SK-N-SH (cell line): ENCODE data around the gene RGMA. TPM values are rescaled to one million over a fixed set of nuclear protein-coding genes. Genes with fewer than 3 reads are reported as not detected.

Source experiments
- CTCF ChIA-PET: fragments of 300-600, 350-600 bp; formaldehyde crosslinking; extraction: SDS; loops from one replicate; lab custom pipeline; 2021; lab: Yijun Ruan, JAX
- POLR2A ChIA-PET: fragments of 350-600 bp; sonication (Branson Sonifier 250); formaldehyde crosslinking; extraction: SDS; loops from one replicate; lab custom pipeline; 2020; ENCODE audit warnings: antibody characterized with exemption, inconsistent platforms; lab: Yijun Ruan, JAX
- DNase-seq: peaks from one replicate; pipeline ENCODE4 v3.0.0; 2012
- H2AFZ ChIP-seq: fragments of 200-600 bp; sonication (generic); 2 replicates; pipeline ENCODE4 v1.8.1; 2016; ENCODE audit warnings: antibody characterized with exemption, mild to moderate bottlenecking, low read depth
- H3F3A ChIP-seq: fragments of 200-600 bp; sonication (generic); replicated peaks from 2 replicates; pipeline ENCODE3; 2016; ENCODE audit warnings: antibody characterized with exemption, mild to moderate bottlenecking; ENCODE audit not compliant: insufficient read depth
- H3K27ac ChIP-seq, 2 experiments: fragments of 200-500 bp in 1 of 2; fragments of 200-600 bp in 1 of 2; sonication (Bioruptor generic) in 1 of 2; sonication (generic), shearing (Covaris generic) in 1 of 2; 2 replicates each; pipeline versions ENCODE4 v1.5.1 to v1.6.1; 2014 to 2016; ENCODE audit warnings: low read depth in 2 of 2, inconsistent platforms in 1 of 2, low read length in 1 of 2, mild to moderate bottlenecking in 1 of 2, mixed read lengths in 1 of 2
- H3K27me3 ChIP-seq: fragments of 200-600 bp; sonication (generic), shearing (Covaris generic); 2 replicates; pipeline ENCODE4 v1.6.1; 2016; ENCODE audit warnings: mixed run types; ENCODE audit not compliant: insufficient read depth
- H3K36me3 ChIP-seq, 2 experiments: fragments of 200-500 bp in 1 of 2; fragments of 200-600 bp in 1 of 2; sonication (Bioruptor generic) in 1 of 2; sonication (generic) in 1 of 2; replicated peaks in 1 of 2; 2 replicates each; pipeline versions ENCODE3 to v1.5.1; 2014 to 2016; ENCODE audit warnings: low read length in 1 of 2, mild to moderate bottlenecking in 1 of 2; ENCODE audit not compliant: insufficient read depth in 2 of 2, control insufficient read depth in 1 of 2
- H3K4me1 ChIP-seq, 2 experiments: fragments of 200-500 bp in 1 of 2; fragments of 200-600 bp in 1 of 2; sonication (Bioruptor generic) in 1 of 2; sonication (generic), shearing (Covaris generic) in 1 of 2; 2 replicates each; pipeline versions ENCODE4 v1.5.1 to v1.6.1; 2014 to 2016; ENCODE audit warnings: low read depth in 1 of 2, low read length in 1 of 2, mixed run types in 1 of 2; ENCODE audit not compliant: insufficient read depth in 2 of 2, control insufficient read depth in 1 of 2
- H3K4me2 ChIP-seq: fragments of 200-600 bp; sonication (generic), shearing (Covaris generic); 2 replicates; pipeline ENCODE4 v1.6.1; 2017; ENCODE audit warnings: mixed run types
- H3K4me3 ChIP-seq, 2 experiments: fragments of 200-500 bp in 1 of 2; fragments of 200-600 bp in 1 of 2; sonication (Bioruptor generic) in 1 of 2; sonication (generic), shearing (Covaris generic) in 1 of 2; 2 replicates each; pipeline versions ENCODE4 v1.5.1 to v1.8.1; 2014 to 2016; ENCODE audit warnings: low read depth in 2 of 2, inconsistent platforms in 1 of 2, low read length in 1 of 2, mild to moderate bottlenecking in 1 of 2, mixed read lengths in 1 of 2, moderate library complexity in 1 of 2
- H3K79me2 ChIP-seq: fragments of 200-600 bp; sonication (generic); 2 replicates; pipeline ENCODE4 v1.8.1; 2017; ENCODE audit warnings: mild to moderate bottlenecking; ENCODE audit not compliant: insufficient read depth
- H3K9ac ChIP-seq: fragments of 200-600 bp; sonication (generic); 2 replicates; pipeline ENCODE4 v1.6.1; 2017; ENCODE audit warnings: mixed run types
- H3K9me2 ChIP-seq: fragments of 200-600 bp; sonication (generic); 2 replicates; pipeline ENCODE4 v1.6.1; 2017; ENCODE audit warnings: mixed run types
- H3K9me3 ChIP-seq: fragments of 200-600 bp; sonication (generic); 2 replicates; pipeline ENCODE4 v1.6.1; 2017; ENCODE audit warnings: mixed run types, mild to moderate bottlenecking, moderate library complexity
- H4K20me1 ChIP-seq: fragments of 200-600 bp; sonication (generic); 2 replicates; pipeline ENCODE4 v1.6.1; 2017; ENCODE audit warnings: mild to moderate bottlenecking, mixed run types; ENCODE audit not compliant: insufficient read depth
- EZH2phosphoT487 ChIP-seq: fragments of 200-600 bp; sonication (generic); IDR thresholded peaks from 2 replicates; pipeline ENCODE4 v1.6.1; 2017; ENCODE audit warnings: low read depth, mixed run types, mild to moderate bottlenecking, antibody characterized with exemption, moderate library complexity, borderline replicate concordance
- FOXJ3 ChIP-seq: sonication (generic); formaldehyde crosslinking; IDR thresholded peaks from 2 replicates; pipeline ENCODE4 v1.5.1; 2020; ENCODE audit warnings: mild to moderate bottlenecking, missing genetic modification reagents
- GABPA ChIP-seq: IDR thresholded peaks from 2 replicates; pipeline ENCODE4 v1.4.0; 2012; ENCODE audit warnings: low read depth, mild to moderate bottlenecking
- MXI1 ChIP-seq: IDR thresholded peaks from 2 replicates; pipeline ENCODE4 v1.6.1; 2012; ENCODE audit warnings: mild to moderate bottlenecking, low read depth, low read length, improper control_type of control experiment
- POLR2AphosphoS5 ChIP-seq: IDR thresholded peaks from 2 replicates; pipeline ENCODE4 v1.6.1; 2012; ENCODE audit warnings: low read depth, low read length
- RAD21 ChIP-seq: IDR thresholded peaks from 2 replicates; pipeline ENCODE4 v1.6.1; 2012; ENCODE audit warnings: mild to moderate bottlenecking, low read length
- RCOR1 ChIP-seq: fragments of 150-350 bp; IDR thresholded peaks from 2 replicates; pipeline ENCODE4 v1.6.1; 2017; ENCODE audit warnings: antibody characterized with exemption, low read length
- RXRA ChIP-seq: IDR thresholded peaks from 2 replicates; pipeline ENCODE4 v1.4.0; 2012; ENCODE audit warnings: low read depth, mild to moderate bottlenecking, borderline replicate concordance
- SMC3 ChIP-seq: IDR thresholded peaks from 2 replicates; pipeline ENCODE4 v1.6.1; 2012; ENCODE audit warnings: low read depth, low read length, improper control_type of control experiment
- TAF1 ChIP-seq: IDR thresholded peaks from 2 replicates; pipeline ENCODE4 v1.6.1; 2012; ENCODE audit warnings: low read depth, mild to moderate bottlenecking, low read length, moderate library complexity, borderline replicate concordance
- TCF12 ChIP-seq: IDR thresholded peaks from 2 replicates; pipeline ENCODE4 v1.4.0; 2012
- USF2 ChIP-seq: fragments of 150-350 bp; IDR thresholded peaks from 2 replicates; pipeline ENCODE4 v1.6.1; 2017; ENCODE audit warnings: antibody characterized with exemption, low read length, low read depth, borderline replicate concordance
- WGBS: methylation state at CpG from one replicate; pipeline ENCODE4 v1.1.6; 2017; ENCODE audit warnings: low lambda C conversion rate; 5-methylcytosine and 5-hydroxymethylcytosine counted together
- polyA plus RNA-seq, 3 experiments: library from polyadenylated mRNA; depleted of rRNA; stranded (reverse); fragments of >200 nt; gene quantifications; 2 replicates each; pipeline ENCODE4 v1.2.3, GENCODE V29; 2012
- TF ChIP-seq, protein P1 (sequence below): fragments of 200-600 bp; sonication (generic); IDR thresholded peaks from 2 replicates; pipeline ENCODE4 v1.6.1; 2017; ENCODE audit warnings: antibody characterized with exemption, mild to moderate bottlenecking, moderate library complexity
- TF ChIP-seq, protein P2 (sequence below): IDR thresholded peaks from 2 replicates; pipeline ENCODE4; 2012
- TF ChIP-seq, protein P3 (sequence below): IDR thresholded peaks from 2 replicates; pipeline ENCODE4 v1.4.0; 2012; ENCODE audit warnings: low read depth, borderline replicate concordance
- TF ChIP-seq, protein P4 (sequence below): fragments of 150-350 bp; IDR thresholded peaks from 2 replicates; pipeline ENCODE4 v1.6.1; 2016; ENCODE audit warnings: mild to moderate bottlenecking, low read depth, low read length
- TF ChIP-seq, protein P5 (sequence below): IDR thresholded peaks from 2 replicates; pipeline ENCODE4 v1.4.0; 2012; ENCODE audit warnings: low read depth

The RGMA gene
- polyA plus RNA-seq, 1 of the 3 experiments (the other 2 are of a cell fraction), result 1.5 TPM

- TF ChIP-seq, protein P1, sequence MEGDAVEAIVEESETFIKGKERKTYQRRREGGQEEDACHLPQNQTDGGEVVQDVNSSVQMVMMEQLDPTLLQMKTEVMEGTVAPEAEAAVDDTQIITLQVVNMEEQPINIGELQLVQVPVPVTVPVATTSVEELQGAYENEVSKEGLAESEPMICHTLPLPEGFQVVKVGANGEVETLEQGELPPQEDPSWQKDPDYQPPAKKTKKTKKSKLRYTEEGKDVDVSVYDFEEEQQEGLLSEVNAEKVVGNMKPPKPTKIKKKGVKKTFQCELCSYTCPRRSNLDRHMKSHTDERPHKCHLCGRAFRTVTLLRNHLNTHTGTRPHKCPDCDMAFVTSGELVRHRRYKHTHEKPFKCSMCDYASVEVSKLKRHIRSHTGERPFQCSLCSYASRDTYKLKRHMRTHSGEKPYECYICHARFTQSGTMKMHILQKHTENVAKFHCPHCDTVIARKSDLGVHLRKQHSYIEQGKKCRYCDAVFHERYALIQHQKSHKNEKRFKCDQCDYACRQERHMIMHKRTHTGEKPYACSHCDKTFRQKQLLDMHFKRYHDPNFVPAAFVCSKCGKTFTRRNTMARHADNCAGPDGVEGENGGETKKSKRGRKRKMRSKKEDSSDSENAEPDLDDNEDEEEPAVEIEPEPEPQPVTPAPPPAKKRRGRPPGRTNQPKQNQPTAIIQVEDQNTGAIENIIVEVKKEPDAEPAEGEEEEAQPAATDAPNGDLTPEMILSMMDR, result no peak
- TF ChIP-seq, protein P2, sequence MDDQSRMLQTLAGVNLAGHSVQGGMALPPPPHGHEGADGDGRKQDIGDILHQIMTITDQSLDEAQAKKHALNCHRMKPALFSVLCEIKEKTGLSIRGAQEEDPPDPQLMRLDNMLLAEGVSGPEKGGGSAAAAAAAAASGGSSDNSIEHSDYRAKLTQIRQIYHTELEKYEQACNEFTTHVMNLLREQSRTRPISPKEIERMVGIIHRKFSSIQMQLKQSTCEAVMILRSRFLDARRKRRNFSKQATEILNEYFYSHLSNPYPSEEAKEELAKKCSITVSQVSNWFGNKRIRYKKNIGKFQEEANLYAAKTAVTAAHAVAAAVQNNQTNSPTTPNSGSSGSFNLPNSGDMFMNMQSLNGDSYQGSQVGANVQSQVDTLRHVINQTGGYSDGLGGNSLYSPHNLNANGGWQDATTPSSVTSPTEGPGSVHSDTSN, result no peak
- TF ChIP-seq RAD21 (no peak), SMC3 (no peak)
Observed at GRCh38 chr15:93059442-93059841, 29.6 kb downstream of the RGMA start (continued).

GRCh38 chr15:93058904-93059427 is 30.0 kb downstream of the RGMA start:
- Histone ChIP-seq H3K9me2 (no peaks in the 10 kb centered on the region), H3K9me3 (no peaks in the 10 kb centered on the region), H3K9ac (no peak overlapping the region), H2AFZ (no peak overlapping the region), H3K36me3 (no peaks in the 10 kb centered on the region), H3K4me1 (peaks cover 0 to 3% of the 10 kb centered on the region in 2 experiments; a peak in 2 of 4 replicates), H3F3A (no peaks in the 10 kb centered on the region), H4K20me1 (no peaks in the 10 kb centered on the region; the same call in 1 of the 2 replicates), H3K4me3 (no peak overlapping the region), H3K27ac (no peak overlapping the region), H3K27me3 (no peaks in the 10 kb centered on the region), H3K79me2 (no peaks in the 10 kb centered on the region), H3K4me2 (no peak overlapping the region)
- ChIA-PET POLR2A (no interaction called here), CTCF (interaction anchor here (0.7 to 3.8 kb wide), 5 partner anchors 22 to 1061 kb away, joined by 3 to 20 read pairs (median 11); no protein-coding TSS in a partner anchor)
- DNase-seq, result no peak
- no peak for TF ChIP-seq MXI1
- TF ChIP-seq, protein P3, sequence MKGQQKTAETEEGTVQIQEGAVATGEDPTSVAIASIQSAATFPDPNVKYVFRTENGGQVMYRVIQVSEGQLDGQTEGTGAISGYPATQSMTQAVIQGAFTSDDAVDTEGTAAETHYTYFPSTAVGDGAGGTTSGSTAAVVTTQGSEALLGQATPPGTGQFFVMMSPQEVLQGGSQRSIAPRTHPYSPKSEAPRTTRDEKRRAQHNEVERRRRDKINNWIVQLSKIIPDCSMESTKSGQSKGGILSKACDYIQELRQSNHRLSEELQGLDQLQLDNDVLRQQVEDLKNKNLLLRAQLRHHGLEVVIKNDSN, result no peak
- TF ChIP-seq TAF1, result no peak
- TF ChIP-seq USF2, result no peak
- no peak for TF ChIP-seq GABPA
- no peak for TF ChIP-seq POLR2AphosphoS5
- no peak for TF ChIP-seq FOXJ3 (CRISPR knock-in tag)
- TF ChIP-seq RCOR1, result no peak
- TF ChIP-seq TCF12, result no peak
- TF ChIP-seq, protein P4, sequence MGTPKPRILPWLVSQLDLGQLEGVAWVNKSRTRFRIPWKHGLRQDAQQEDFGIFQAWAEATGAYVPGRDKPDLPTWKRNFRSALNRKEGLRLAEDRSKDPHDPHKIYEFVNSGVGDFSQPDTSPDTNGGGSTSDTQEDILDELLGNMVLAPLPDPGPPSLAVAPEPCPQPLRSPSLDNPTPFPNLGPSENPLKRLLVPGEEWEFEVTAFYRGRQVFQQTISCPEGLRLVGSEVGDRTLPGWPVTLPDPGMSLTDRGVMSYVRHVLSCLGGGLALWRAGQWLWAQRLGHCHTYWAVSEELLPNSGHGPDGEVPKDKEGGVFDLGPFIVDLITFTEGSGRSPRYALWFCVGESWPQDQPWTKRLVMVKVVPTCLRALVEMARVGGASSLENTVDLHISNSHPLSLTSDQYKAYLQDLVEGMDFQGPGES, result no peak
- TF ChIP-seq, protein P2, result no peak
- no peak for TF ChIP-seq EZH2phosphoT487
- no peak for TF ChIP-seq RXRA
- TF ChIP-seq, protein P5, sequence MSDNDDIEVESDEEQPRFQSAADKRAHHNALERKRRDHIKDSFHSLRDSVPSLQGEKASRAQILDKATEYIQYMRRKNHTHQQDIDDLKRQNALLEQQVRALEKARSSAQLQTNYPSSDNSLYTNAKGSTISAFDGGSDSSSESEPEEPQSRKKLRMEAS, result no peak
- TF ChIP-seq, protein P1, result no peak
- 79% methylated on average over 13 of the region's 18 CpGs for WGBS
